Lung microvascular endothelial cell (primary cell): ENCODE measurements around the gene IRAK3. TPM values are rescaled to one million over a fixed set of nuclear protein-coding genes. Genes with fewer than 3 reads are reported as not detected.
A peak's percentile ranks its signal among the peaks of the same experiment; 100 is the strongest.
"Not testable (repeated sequence)": the region's sequence is repeated elsewhere in the genome, so short reads cannot be mapped to it uniquely, and the experiment has no call there.

Source experiments
- DNase-seq, 2 donors: peaks; one replicate each; pipeline versions ENCODE4 v3.0.0 to v3.0.0-alpha.2; 2010; ENCODE audit warnings: low read depth in 2 of 2
- total RNA-seq: library from RNA; depleted of rRNA; stranded (reverse); fragments of >200 nt; gene quantifications from 2 replicates; pipeline ENCODE4 v1.2.1, GENCODE V29; 2014

IRAK3 gene
- total RNA-seq, 1 donor from 2014 or later, result 17.3 TPM

GRCh38 chr12:66170606-66171005 lies 18.4 kb upstream of the IRAK3 start:
- no peak for DNase-seq

DNA sequence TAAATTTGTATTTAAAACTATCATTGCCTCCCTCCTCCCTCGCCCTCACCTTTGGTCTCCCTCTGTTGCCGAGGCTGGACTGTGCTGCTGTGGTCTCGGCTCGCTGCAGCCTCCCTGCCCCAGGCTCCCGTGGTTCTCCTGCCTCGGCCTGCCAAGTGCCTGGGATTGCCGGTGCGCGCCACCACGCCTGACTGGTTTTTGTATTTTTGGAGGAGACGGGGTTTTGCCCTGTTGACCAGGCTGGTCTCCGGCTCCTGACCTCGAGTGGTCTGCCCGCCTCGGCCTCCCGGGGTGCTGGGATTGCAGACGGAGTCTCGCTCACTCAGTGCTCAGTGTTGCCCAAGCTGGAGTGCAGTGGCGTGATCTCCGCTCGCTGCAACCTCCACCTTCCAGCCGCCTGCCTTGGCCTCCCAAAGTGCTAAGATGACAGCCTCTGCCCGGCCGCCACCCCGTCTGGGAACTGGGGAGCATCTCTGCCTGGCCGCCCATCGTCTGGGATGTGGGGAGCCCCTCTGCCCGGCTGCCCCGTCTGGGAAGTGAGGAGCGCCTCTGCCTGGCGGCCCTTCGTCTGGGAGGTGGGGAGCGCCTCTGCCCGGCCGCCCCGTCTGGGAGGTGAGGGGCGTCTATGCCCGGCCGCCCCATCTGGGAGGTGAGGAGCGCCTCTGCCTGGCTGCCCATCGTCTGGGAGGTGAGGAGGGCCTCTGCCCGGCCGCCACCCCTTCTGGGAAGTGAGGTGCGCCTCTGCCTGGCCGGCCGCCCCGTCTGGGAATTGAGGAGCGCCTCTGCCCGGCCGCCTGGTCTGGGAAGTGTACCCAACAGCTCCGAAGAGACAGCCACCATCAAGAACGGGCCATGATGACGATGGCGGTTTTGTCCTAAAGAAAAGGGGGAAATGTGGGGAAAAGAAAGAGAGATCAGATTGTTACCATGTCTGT lies 14.4 kb upstream of the IRAK3 start:
- not testable (repeated sequence) for DNase-seq

- DNase-seq, result peak in 1 of 2 donors; percentile 72
Observed at GRCh38 chr12:66176105-66176900, 12.7 kb upstream of the IRAK3 start.

- DNase-seq, result no peak
Observed at GRCh38 chr12:66182956-66183355, 6.1 kb upstream of the IRAK3 start.

DNA sequence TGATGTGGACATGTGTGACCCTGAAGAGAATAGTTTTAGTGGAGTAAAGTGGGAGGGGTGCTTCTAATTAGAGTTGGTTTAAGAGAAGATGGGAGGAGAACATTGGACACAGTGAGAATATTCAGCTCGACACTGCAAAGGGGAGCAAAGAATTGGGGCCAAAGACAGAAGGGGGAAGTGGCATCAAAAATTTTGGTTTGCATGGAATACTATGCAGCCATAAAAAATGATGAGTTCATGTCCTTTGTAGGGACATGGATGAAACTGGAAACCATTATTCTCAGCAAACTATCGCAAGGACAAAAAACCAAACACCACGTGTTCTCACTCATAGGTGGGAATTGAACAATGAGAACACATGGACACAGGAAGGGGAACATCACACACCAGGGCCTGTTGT lies 4.2 kb upstream of the IRAK3 start:
- DNase-seq, result not testable (repeated sequence)

GRCh38 chr12:66187036-66187435 lies 2.0 kb upstream of the IRAK3 start:
- peak in 1 of 2 donors; percentile 60 for DNase-seq

DNA sequence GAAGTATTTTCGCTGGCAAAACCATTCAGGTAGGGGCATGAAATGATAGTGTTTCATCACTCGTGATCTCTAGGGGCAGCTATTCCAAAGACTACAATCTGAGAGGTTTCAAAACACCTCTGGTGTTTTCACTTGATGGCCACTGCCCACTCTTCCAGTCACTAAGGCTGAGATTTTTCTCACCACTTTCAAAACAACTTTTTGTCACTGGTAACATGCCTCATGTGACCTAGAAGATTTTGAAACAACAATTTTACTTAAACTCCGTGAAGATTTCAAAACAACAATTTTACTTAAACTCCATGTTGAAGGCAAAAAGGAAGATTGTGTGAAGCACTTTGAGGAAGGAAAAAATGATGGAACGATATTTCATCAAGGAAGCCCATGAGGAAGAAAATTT lies 1.2 kb upstream of the IRAK3 start:
- DNase-seq, result no peak

DNA sequence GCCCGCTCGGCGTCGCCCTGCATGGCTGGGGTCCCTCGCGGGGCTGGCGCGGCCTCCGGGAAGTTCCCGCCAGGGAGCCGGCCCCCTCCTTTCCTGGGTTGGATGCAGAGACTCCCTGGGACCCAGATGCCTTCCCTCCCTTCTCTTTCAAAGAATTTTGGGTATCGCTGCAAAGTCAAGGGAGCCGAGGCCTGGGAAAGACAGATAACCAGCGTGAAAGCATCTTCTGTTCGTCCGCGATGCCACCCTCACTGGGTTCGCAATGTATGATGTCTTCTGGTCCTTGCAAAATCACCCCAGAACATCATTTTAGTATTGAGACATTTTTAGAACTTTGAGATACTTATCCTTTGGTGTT lies 451 bp downstream of the IRAK3 start:
- no peak for DNase-seq

DNA sequence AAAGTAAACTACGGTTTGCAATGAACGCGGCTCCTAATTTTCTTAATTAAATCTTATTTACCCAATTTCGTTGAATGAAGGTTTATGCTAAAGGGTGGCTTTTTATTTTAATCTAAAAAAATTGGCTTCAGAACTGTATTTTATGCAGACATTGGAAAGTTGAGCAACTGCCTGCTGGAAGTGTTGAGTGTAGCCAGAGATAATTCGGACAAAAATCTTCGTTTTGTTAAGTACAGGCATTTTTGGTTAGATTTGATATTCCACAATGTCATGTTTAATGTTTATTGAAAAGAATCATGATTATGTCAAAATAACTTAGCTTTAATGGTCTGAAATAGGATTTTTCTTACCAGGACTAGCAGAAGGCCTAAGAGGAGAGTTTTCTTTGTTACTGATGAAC lies 875 bp downstream of the IRAK3 start:
- DNase-seq, result peak; percentile 16 to 18

GRCh38 chr12:66190519-66191370 lies 1.7 kb downstream of the IRAK3 start:
- DNase-seq, result peak in 1 of 2 donors; percentile 56

- peak in 1 of 2 donors; percentile 14 for DNase-seq
Observed at GRCh38 chr12:66191547-66192126, 2.6 kb downstream of the IRAK3 start.

- no peak for DNase-seq
Observed at GRCh38 chr12:66194122-66194521, 5.1 kb downstream of the IRAK3 start.

- no peak for DNase-seq
Observed at GRCh38 chr12:66195242-66195641, 6.2 kb downstream of the IRAK3 start.

- no peak for DNase-seq
Observed at GRCh38 chr12:66196806-66197205, 7.8 kb downstream of the IRAK3 start.

GRCh38 chr12:66197495-66197921 lies 8.5 kb downstream of the IRAK3 start:
- peak; percentile 64 to 85 for DNase-seq

DNA sequence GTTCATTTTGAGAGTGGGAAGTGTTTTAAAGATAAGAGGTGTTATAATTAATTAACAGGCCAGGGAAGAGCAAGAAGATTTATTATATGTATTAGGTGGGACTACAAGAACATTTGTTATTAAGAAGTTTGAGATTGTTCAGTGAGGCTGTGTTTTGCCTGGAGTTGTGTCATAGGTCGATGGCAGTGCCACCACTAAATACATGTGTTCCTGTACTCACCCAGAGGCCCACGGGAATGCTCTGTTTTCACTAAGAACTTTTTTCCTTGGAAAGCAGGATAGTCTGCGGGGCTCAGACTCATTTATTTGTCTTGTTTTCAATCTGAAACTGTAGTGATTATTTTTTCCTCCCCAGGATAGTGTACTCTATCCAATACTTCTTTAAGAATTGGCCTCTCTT lies 10.1 kb downstream of the IRAK3 start:
- peak in 1 of 2 donors; percentile 5 for DNase-seq

DNA sequence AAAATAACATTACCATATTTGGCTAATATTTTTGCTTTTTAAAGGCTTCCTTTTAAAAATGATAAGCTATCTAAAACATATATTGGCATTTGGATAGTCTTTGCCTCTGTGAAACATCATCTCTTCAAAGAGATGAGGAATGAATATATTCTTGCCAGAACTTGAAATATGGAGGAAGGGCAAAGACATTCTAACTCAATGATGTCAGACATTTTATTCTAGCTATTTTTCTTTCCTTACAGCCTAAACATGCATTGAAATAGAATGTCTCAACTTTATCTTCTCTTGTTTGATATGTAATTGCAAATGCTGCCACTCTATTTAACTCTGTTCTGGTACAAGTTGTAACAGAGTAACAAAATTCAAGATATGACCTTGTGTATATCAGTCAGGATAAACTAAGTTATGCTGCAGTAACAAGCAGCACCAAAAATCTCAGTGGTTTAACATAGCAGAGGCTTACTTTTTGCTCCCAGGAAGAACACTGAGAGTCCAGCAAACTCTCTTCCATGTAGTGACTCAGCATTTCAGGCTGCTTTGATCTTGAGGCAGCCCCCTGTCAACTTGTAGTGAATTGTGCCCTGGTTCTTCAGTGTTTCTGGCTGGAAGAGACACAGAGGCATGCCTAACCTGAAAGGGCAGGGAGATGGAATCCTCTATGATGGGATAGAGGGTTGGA lies 11.0 kb downstream of the IRAK3 start:
- no peak for DNase-seq

DNA sequence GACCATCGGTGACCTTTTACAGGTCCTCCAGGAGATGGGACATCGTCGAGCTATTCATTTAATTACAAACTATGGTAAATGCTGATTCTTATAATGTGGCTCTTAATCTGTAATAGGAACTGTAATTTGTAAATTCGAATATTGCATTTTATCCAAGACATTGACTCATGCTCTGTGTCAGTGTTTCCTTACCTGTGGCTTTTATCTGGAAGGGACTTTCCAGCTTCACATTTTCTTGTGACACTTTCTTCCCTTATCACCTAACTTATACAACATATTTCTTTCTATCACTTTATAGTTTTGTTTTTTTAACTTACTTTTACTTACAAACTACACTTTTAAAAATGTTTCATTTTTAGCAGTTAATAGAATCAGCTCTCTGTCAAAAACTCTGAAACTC lies 14.8 kb downstream of the IRAK3 start:
- DNase-seq, result no peak

DNA sequence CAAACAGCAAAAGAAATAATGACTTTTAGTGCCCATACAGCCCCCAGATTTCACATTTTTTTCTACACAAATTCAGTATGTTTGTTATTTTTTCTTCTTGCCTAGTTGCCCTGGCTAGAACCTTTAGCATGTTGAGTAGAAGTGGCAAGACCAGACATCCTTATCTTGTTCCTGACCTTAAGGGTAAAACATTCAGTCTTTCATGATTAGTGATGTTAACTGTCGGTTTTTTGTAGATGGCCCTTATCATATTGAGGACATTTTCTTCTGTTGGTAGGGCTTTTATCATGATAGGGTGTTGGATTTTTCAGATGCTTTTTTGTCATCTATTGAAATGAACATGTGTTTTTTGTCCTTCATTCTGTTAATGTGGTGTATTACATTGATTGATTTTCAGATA lies 17.1 kb downstream of the IRAK3 start:
- DNase-seq, result no peak

DNA sequence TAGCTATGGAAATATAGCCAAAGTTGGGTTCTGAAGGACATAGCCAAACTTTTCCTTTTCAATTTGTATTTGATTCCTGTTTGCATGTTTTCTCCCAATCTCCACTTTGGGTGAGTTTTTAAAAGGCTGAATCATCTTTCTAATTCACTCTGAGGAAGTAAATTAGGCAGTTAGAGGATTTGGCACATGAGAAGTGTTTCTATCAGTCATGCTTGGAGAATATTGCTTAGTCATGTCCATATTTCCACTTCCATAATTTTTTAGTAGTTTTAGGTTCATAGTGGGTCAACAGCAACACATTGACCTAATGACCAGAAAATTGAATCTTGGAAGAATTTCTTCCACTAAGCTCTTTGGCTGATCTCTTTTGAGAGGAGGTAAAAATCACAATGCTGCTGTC lies 21.8 kb downstream of the IRAK3 start:
- peak in 1 of 2 donors; percentile 62 for DNase-seq

GRCh38 chr12:66211573-66211972 lies 22.6 kb downstream of the IRAK3 start:
- DNase-seq, result not testable (repeated sequence)
